Caco-2 (cell line): ENCODE results near the gene SMIM44. TPM values are rescaled to one million over a fixed set of nuclear protein-coding genes. Genes with fewer than 3 reads are reported as not detected.

Source experiments
- BruUV-seq: library from RNA; stranded (reverse); fragments of 400-500 nt; replicated peaks from 2 replicates; lab custom pipeline; 2021; lab: Mats Ljungman, UMichigan
- CTCF ChIA-PET: fragments of 300-600 bp; sonication (Branson Sonifier 250); formaldehyde crosslinking; loops from one replicate; lab custom pipeline; 2022; ENCODE audit warnings: antibody characterized with exemption; lab: Charles Lee
- POLR2A ChIA-PET: fragments of 300-600 bp; sonication (Branson Sonifier 250); formaldehyde crosslinking; loops from one replicate; lab custom pipeline; 2022; ENCODE audit warnings: antibody characterized with exemption; lab: Charles Lee
- DNase-seq, 2 experiments: peaks; one replicate each; pipeline versions ENCODE4 v3.0.0 to v3.0.0-alpha.2; 2020 to 2022
- H3K27me3 ChIP-seq: replicated peaks from 2 replicates; pipeline ENCODE4 v1.6.0; 2011; ENCODE audit warnings: low read length; ENCODE audit not compliant: control insufficient read depth, insufficient read depth
- H3K36me3 ChIP-seq: 2 replicates; pipeline ENCODE4 v1.5.1; 2011; ENCODE audit warnings: low read length; ENCODE audit not compliant: control insufficient read depth, insufficient read depth
- H3K4me1 ChIP-seq: fragments of 250-450 bp; sonication (Bioruptor Pico); 2 replicates; pipeline ENCODE4 v1.5.1; 2020; ENCODE audit warnings: mild to moderate bottlenecking
- H3K4me3 ChIP-seq: 2 replicates; pipeline ENCODE4 v1.5.1; 2011; ENCODE audit warnings: low read depth, mild to moderate bottlenecking, control low read depth, low read length
- H3K9me3 ChIP-seq: fragments of 250-450 bp; sonication (Bioruptor Pico); 2 replicates; pipeline ENCODE4 v1.5.1; 2020; ENCODE audit warnings: mild to moderate bottlenecking, moderate library complexity
- H3K27ac Mint-ChIP-seq: one replicate; pipeline ENCODE4 v1.8.0; 2022; ENCODE audit warnings: mixed read lengths; ENCODE audit not compliant: unreplicated experiment
- H3K27me3 Mint-ChIP-seq: one replicate; pipeline ENCODE4 v1.8.0; 2022; ENCODE audit warnings: mixed read lengths; ENCODE audit not compliant: insufficient read depth, unreplicated experiment
- H3K36me3 Mint-ChIP-seq: one replicate; pipeline ENCODE4 v1.8.0; 2022; ENCODE audit warnings: mild to moderate bottlenecking, mixed read lengths; ENCODE audit not compliant: insufficient read depth, unreplicated experiment
- H3K4me1 Mint-ChIP-seq: one replicate; pipeline ENCODE4 v1.8.0; 2022; ENCODE audit warnings: low read depth, mixed read lengths; ENCODE audit not compliant: unreplicated experiment
- H3K4me3 Mint-ChIP-seq: one replicate; pipeline ENCODE4 v1.8.0; 2022; ENCODE audit warnings: mild to moderate bottlenecking, moderate library complexity, mixed read lengths; ENCODE audit not compliant: unreplicated experiment
- H3K9me3 Mint-ChIP-seq: one replicate; pipeline ENCODE4 v1.8.0; 2022; ENCODE audit warnings: mixed read lengths; ENCODE audit not compliant: unreplicated experiment
- intact Hi-C: fragments of 100-400 bp; cut with micrococcal nuclease; formaldehyde crosslinking; loops from one replicate; pipeline ENCODE4 v1.10.0; 2022; ENCODE audit not compliant: unreplicated experiment
- total RNA-seq: library from RNA; stranded (reverse); gene quantifications from 2 replicates; pipeline ENCODE4 v1.2.3, GENCODE V29; 2022
- TF ChIP-seq, protein P1 (sequence below), 2 experiments: fragments of 200-600 bp in 1 of 2; IDR thresholded peaks; 1 replicate in 1 of 2; 2 replicates in 1 of 2; pipeline versions ENCODE4 v1.5.1 to v1.8.0; 2011 to 2022; ENCODE audit warnings: antibody characterized with exemption in 1 of 2, control low read depth in 1 of 2, inconsistent platforms in 1 of 2, low read depth in 1 of 2, low read length in 1 of 2, mild to moderate bottlenecking in 1 of 2, moderate library complexity in 1 of 2; ENCODE audit not compliant: insufficient read depth in 1 of 2, severe bottlenecking in 1 of 2, unreplicated experiment in 1 of 2

Gene SMIM44
- total RNA-seq, 1 experiment from 2014 or later: not detected

DNA sequence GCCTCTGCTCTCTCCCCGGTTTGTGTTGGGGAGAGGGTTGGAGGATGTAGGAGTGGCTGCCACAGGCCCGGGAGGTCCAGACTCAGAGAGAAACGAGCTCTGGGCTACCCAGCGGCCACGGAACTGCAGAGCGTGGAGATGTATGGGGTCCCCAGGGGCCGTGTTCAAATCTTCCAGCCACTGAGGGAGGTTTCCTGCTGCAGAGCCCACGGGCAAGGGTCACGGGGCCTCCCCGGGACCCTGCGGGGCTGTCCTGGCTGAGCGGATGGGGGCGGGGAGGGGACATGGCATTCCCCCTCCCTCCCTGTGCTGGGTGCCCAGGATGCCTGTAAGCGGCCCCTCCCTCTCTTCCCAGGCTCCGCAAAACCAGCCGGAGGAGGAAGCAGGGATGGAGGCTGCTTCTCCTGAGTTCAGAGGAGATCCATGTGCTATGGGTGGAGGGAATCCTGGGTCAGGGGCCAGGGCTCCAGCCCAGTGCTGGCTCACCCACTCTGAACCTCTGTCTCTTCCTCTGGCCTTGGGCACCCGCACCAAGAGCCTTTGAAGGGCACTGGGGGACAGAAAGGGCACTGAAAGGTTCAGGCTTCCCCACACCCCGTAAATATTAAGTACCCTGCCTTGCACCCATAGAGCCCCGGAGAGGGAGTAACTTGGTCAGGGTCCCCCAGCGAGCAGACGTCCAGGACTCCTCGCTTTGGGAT is 25.6 kb downstream of the SMIM44 start:
- intact Hi-C loops: no loop called here
- H3K9me3 Mint-ChIP-seq: no peaks in the 10 kb centered on the region
- no peak overlapping the region for H3K4me3 Mint-ChIP-seq
- Histone ChIP-seq H3K9me3 (no peaks in the 10 kb centered on the region), H3K4me3 (no peak overlapping the region), H3K27me3 (no peaks in the 10 kb centered on the region), H3K4me1 (0 out of 2 replicates have a peak, but pooled peaks cover 5% of the 10 kb centered on the region), H3K36me3 (no peaks in the 10 kb centered on the region)
- ChIA-PET CTCF (interaction anchor here (0.6 kb wide), 1 partner anchor 496 kb away, joined by 4 read pairs; no protein-coding TSS in a partner anchor), POLR2A (no interaction called here)
- H3K27ac Mint-ChIP-seq: no peak overlapping the region
- TF ChIP-seq, protein P1, sequence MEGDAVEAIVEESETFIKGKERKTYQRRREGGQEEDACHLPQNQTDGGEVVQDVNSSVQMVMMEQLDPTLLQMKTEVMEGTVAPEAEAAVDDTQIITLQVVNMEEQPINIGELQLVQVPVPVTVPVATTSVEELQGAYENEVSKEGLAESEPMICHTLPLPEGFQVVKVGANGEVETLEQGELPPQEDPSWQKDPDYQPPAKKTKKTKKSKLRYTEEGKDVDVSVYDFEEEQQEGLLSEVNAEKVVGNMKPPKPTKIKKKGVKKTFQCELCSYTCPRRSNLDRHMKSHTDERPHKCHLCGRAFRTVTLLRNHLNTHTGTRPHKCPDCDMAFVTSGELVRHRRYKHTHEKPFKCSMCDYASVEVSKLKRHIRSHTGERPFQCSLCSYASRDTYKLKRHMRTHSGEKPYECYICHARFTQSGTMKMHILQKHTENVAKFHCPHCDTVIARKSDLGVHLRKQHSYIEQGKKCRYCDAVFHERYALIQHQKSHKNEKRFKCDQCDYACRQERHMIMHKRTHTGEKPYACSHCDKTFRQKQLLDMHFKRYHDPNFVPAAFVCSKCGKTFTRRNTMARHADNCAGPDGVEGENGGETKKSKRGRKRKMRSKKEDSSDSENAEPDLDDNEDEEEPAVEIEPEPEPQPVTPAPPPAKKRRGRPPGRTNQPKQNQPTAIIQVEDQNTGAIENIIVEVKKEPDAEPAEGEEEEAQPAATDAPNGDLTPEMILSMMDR (IDR thresholded peaks at IDR 0.05; ENCODE audit: insufficient read depth in 1 of 2, low read depth in 1 of 2, low read length in 1 of 2, severe bottlenecking in 1 of 2, unreplicated experiment in 1 of 2): no peak
- no TSS peak for BruUV-seq
- H3K27me3 Mint-ChIP-seq: no peaks in the 10 kb centered on the region
- no peak for DNase-seq
- H3K4me1 Mint-ChIP-seq: no peaks in the 10 kb centered on the region
- H3K36me3 Mint-ChIP-seq: peaks cover 3% of the 10 kb centered on the region

DNA sequence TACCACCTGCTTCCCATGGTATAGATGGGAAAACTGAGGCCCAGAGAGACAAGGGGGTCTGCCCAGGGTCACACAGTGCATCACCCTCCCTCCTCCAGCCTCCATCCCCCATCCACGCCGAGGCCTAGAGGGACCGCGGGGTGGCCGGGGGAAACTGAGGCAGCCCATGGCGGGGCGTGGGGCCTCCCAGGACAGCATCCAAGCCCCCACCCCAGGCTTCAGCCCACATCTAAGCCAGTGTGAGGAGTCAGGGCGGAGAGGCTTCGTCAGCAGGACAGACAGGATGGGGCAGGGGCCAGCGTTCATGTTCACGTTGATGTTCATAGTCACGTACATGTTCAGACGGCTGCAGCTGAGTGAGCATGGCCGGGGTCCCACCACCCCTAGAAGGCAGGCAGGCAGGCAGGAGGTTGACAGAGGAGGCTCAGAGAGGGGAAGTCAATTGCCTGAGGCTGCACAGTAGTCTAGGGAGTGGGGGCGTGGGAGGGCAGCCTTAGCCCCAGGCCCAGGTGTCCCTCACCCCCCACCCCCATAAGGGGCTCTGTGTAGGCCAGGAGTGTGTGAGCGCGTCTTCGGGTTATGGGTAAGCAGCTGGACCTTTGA is 26.2 kb downstream of the SMIM44 start:
- ChIA-PET POLR2A (no interaction called here), CTCF (interaction anchor here (0.6 kb wide), 1 partner anchor 76 kb away, joined by 4 read pairs; no protein-coding TSS in a partner anchor)
- Mint-ChIP-seq H3K36me3 (no peaks in the 10 kb centered on the region), H3K27ac (no peak overlapping the region), H3K4me1 (no peaks in the 10 kb centered on the region), H3K9me3 (no peaks in the 10 kb centered on the region), H3K4me3 (no peak overlapping the region), H3K27me3 (no peaks in the 10 kb centered on the region)
- no peaks in the 10 kb centered on the region for H3K9me3 ChIP-seq
- H3K27me3 ChIP-seq: no peaks in the 10 kb centered on the region
- DNase-seq: no peak
- no TSS peak for BruUV-seq
- intact Hi-C loops: no loop called here
- no peak overlapping the region for H3K4me3 ChIP-seq
- H3K36me3 ChIP-seq: no peaks in the 10 kb centered on the region
- H3K4me1 ChIP-seq: 0 out of 2 replicates have a peak, but pooled peaks cover 5% of the 10 kb centered on the region
- TF ChIP-seq, protein P1 (IDR thresholded peaks at IDR 0.05; ENCODE audit: insufficient read depth in 1 of 2, low read depth in 1 of 2, low read length in 1 of 2, severe bottlenecking in 1 of 2, unreplicated experiment in 1 of 2): no peak

DNA sequence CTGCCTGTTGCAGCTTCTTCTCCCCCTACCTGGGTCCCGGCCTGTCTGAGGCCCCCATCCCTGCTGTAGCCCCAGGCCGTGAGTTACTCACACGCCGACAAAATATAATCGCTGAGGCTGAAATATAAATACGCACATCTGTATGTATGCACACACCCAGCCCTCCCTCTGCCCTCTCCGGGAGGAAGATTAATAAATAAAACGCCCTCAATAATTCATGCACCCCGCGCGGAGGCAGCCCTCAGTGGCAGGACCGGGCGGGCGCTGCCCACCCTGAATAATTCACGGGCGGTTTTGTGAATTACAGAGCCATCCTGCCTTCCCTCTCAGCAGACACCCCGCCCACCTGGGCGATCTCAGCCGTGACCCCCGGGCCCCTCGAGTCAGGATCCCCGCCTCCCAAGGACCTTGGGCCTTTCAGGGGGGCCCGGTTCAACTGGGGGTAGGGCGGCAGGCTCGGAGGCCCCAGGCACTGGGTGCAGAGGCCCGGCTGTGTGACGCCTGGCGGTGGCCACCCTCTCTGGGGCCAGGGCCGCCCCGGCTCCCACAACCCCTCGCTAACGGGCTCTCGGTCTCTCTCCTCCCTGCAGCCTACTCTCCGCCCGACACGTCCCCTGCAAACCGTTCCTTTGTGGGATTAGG is 27.2 kb downstream of the SMIM44 start:
- peaks cover 3% of the 10 kb centered on the region for H3K36me3 Mint-ChIP-seq
- no peaks in the 10 kb centered on the region for H3K9me3 ChIP-seq
- intact Hi-C loops: no loop called here
- H3K4me3 ChIP-seq: no peak overlapping the region
- H3K27ac Mint-ChIP-seq: no peak overlapping the region
- POLR2A ChIA-PET: no interaction called here
- H3K27me3 ChIP-seq: no peaks in the 10 kb centered on the region
- TF ChIP-seq, protein P1 (IDR thresholded peaks at IDR 0.05; ENCODE audit: insufficient read depth in 1 of 2, low read depth in 1 of 2, low read length in 1 of 2, severe bottlenecking in 1 of 2, unreplicated experiment in 1 of 2): no peak
- H3K36me3 ChIP-seq: no peaks in the 10 kb centered on the region
- H3K9me3 Mint-ChIP-seq: no peaks in the 10 kb centered on the region
- H3K4me1 Mint-ChIP-seq: no peaks in the 10 kb centered on the region
- DNase-seq: no peak
- no peaks in the 10 kb centered on the region for H3K27me3 Mint-ChIP-seq
- H3K4me1 ChIP-seq: 0 out of 2 replicates have a peak, but pooled peaks cover 5% of the 10 kb centered on the region
- CTCF ChIA-PET: no interaction called here
- H3K4me3 Mint-ChIP-seq: no peak overlapping the region
- BruUV-seq: no TSS peak
